Astrocyte (in vitro differentiated cells and primary cell): ENCODE results near the gene ARRB1. TPM values are rescaled to one million over a fixed set of nuclear protein-coding genes. Genes with fewer than 3 reads are reported as not detected.

ENCODE experiments used
- DNase-seq: peaks from one replicate; pipeline ENCODE4 v3.0.0-alpha.2; 2010; ENCODE audit warnings: low read depth
- FAIRE-seq: peaks from 2 replicates; lab custom pipeline; 2011; peaks lifted over from hg19 to GRCh38; lab: Jason Lieb, UNC
- H2AFZ ChIP-seq: 2 replicates; pipeline ENCODE4 v1.6.0; 2012; ENCODE audit warnings: low read depth, low read length, inconsistent platforms
- H3K27ac ChIP-seq: 2 replicates; pipeline ENCODE4 v1.5.1; 2011; ENCODE audit warnings: low read depth, low read length, inconsistent platforms
- H3K27me3 ChIP-seq: 2 replicates; pipeline ENCODE4 v1.6.0; 2011; ENCODE audit warnings: low read length, inconsistent platforms; ENCODE audit not compliant: insufficient read depth
- H3K36me3 ChIP-seq: 2 replicates; pipeline ENCODE4 v1.5.1; 2011; ENCODE audit warnings: low read length, inconsistent platforms; ENCODE audit not compliant: insufficient read depth
- H3K4me1 ChIP-seq: 2 replicates; pipeline ENCODE4 v1.5.1; 2011; ENCODE audit warnings: low read length, inconsistent platforms; ENCODE audit not compliant: insufficient read depth
- H3K4me2 ChIP-seq: 2 replicates; pipeline ENCODE4 v1.6.0; 2012; ENCODE audit warnings: low read length, inconsistent platforms
- H3K4me3 ChIP-seq: 2 replicates; pipeline ENCODE4 v1.5.1; 2011; ENCODE audit warnings: low read depth, mild to moderate bottlenecking, low read length, inconsistent platforms; ENCODE audit not compliant: insufficient read depth
- H3K79me2 ChIP-seq: 2 replicates; pipeline ENCODE4 v1.6.0; 2012; ENCODE audit warnings: mild to moderate bottlenecking, low read length, inconsistent platforms; ENCODE audit not compliant: insufficient read depth
- H3K9ac ChIP-seq: 2 replicates; pipeline ENCODE4 v1.6.0; 2012; ENCODE audit warnings: mild to moderate bottlenecking, low read length, inconsistent platforms
- H3K9me3 ChIP-seq: 2 replicates; pipeline ENCODE4 v1.5.1; 2012; ENCODE audit warnings: low read depth, mild to moderate bottlenecking, low read length, inconsistent platforms; ENCODE audit not compliant: insufficient read depth
- H4K20me1 ChIP-seq: 2 replicates; pipeline ENCODE4 v1.6.0; 2012; ENCODE audit warnings: low read length, inconsistent platforms; ENCODE audit not compliant: insufficient read depth
- H3K27ac Mint-ChIP-seq: one replicate; pipeline ENCODE4 v1.8.0; 2021; ENCODE audit warnings: mild to moderate bottlenecking, mixed read lengths; ENCODE audit not compliant: unreplicated experiment
- H3K27me3 Mint-ChIP-seq: one replicate; pipeline ENCODE4 v1.8.0; 2021; ENCODE audit warnings: low read depth, mixed read lengths; ENCODE audit not compliant: unreplicated experiment
- H3K36me3 Mint-ChIP-seq: one replicate; pipeline ENCODE4 v1.8.0; 2021; ENCODE audit warnings: low read depth, mixed read lengths; ENCODE audit not compliant: unreplicated experiment
- H3K4me1 Mint-ChIP-seq: one replicate; pipeline ENCODE4 v1.8.0; 2021; ENCODE audit warnings: low read depth, mixed read lengths; ENCODE audit not compliant: unreplicated experiment
- H3K4me3 Mint-ChIP-seq: one replicate; pipeline ENCODE4 v1.8.0; 2021; ENCODE audit warnings: mild to moderate bottlenecking, moderate library complexity, mixed read lengths; ENCODE audit not compliant: unreplicated experiment
- H3K9me3 Mint-ChIP-seq: one replicate; pipeline ENCODE4 v1.8.0; 2021; ENCODE audit warnings: mild to moderate bottlenecking, mixed read lengths; ENCODE audit not compliant: unreplicated experiment
- EZH2 ChIP-seq: IDR thresholded peaks from 2 replicates; pipeline ENCODE4 v1.6.1; 2012; ENCODE audit warnings: mild to moderate bottlenecking, low read length, inconsistent platforms; ENCODE audit not compliant: insufficient read depth
- total RNA-seq: library from RNA; stranded (reverse); gene quantifications from 2 replicates; pipeline ENCODE4 v1.2.1, GENCODE V29; 2021
- TF ChIP-seq, protein P1 (sequence below): IDR thresholded peaks from 2 replicates; pipeline ENCODE4 v1.5.1; 2011; ENCODE audit warnings: low read depth, mild to moderate bottlenecking, inconsistent platforms, low read length, moderate library complexity; ENCODE audit not compliant: insufficient read depth

Gene ARRB1
- total RNA-seq, 1 donor from 2014 or later: 28.5 TPM

DNA sequence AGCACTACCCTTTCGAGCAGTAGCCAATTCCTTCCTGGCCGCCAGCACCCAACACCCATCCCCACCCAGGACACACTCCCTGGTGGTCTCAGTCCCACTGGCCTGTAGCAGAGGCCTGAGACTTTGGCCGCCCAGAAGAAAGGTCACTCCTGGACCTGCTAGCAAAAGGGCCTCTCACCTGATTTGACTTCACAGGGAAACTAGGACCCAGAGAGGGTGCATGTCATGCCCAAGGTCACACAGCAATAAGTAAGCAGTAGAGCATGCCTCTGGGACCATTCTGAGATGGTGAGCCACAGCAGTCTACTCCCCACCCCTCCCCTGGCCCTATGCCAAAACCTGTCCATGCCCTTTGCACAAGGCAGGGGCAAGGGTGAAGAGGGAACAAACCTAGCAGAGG, 7.3 kb downstream of the ARRB1 start:
- H3K27ac Mint-ChIP-seq: no peak overlapping the region
- Histone ChIP-seq H3K27me3 (no peaks in the 10 kb centered on the region), H4K20me1 (peaks cover 12% of the 10 kb centered on the region), H3K79me2 (no peaks in the 10 kb centered on the region), H3K4me3 (no peak overlapping the region), H3K4me2 (no peak overlapping the region), H3K36me3 (no peaks in the 10 kb centered on the region), H3K9ac (no peak overlapping the region), H2AFZ (no peak overlapping the region), H3K9me3 (no peaks in the 10 kb centered on the region), H3K27ac (no peak overlapping the region), H3K4me1 (peaks cover 29% of the 10 kb centered on the region)
- DNase-seq: no peak
- no peak for FAIRE-seq
- H3K36me3 Mint-ChIP-seq: peaks cover 4% of the 10 kb centered on the region
- peaks cover 57% of the 10 kb centered on the region for H3K4me1 Mint-ChIP-seq
- H3K27me3 Mint-ChIP-seq: no peaks in the 10 kb centered on the region
- TF ChIP-seq, protein P1, sequence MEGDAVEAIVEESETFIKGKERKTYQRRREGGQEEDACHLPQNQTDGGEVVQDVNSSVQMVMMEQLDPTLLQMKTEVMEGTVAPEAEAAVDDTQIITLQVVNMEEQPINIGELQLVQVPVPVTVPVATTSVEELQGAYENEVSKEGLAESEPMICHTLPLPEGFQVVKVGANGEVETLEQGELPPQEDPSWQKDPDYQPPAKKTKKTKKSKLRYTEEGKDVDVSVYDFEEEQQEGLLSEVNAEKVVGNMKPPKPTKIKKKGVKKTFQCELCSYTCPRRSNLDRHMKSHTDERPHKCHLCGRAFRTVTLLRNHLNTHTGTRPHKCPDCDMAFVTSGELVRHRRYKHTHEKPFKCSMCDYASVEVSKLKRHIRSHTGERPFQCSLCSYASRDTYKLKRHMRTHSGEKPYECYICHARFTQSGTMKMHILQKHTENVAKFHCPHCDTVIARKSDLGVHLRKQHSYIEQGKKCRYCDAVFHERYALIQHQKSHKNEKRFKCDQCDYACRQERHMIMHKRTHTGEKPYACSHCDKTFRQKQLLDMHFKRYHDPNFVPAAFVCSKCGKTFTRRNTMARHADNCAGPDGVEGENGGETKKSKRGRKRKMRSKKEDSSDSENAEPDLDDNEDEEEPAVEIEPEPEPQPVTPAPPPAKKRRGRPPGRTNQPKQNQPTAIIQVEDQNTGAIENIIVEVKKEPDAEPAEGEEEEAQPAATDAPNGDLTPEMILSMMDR: no peak
- no peak for TF ChIP-seq EZH2
- H3K9me3 Mint-ChIP-seq: no peaks in the 10 kb centered on the region
- H3K4me3 Mint-ChIP-seq: no peak overlapping the region

DNA sequence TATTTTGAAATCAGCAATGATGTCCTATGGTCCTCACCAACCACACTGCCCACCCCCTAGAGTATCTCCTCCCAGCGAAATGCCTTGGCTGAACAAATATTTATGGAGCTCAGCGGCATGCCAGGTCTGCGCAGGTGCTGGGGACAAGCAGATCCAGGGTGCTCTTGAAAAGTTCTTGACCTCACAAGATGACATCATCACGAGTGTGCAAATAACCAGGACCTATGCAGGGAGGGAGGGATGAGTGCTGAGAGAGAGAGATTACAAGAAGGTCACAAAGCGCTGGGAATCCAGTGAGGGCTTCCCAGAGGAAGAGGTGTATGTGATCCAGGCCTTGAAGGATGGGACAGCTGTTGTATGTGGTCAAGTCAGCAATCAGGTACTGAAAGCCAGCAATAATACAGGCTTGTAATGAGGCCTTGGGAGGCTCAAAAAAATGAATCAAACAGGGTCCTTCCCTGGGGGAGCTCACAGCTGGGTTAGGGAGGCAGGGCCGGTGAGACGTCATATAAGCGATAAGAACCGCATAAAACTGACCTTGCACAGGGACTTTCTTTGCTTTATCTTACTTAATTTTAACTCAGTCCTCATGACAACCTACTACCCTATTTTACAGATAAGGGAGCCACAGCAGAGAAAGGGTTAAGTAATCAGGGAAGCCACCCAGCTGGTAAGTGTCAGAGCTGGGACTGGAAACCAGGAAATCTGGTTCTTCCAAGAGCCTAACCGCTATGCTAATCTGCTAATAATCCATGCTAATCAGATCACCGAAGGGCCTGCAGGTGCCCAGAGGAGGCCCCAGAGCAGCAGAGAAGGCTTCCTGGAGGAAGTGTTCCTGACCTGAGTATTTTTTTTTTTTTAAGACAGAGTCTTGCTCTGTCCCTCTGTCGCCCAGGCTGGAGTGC, 8.2 kb downstream of the ARRB1 start:
- H3K36me3 Mint-ChIP-seq: peaks cover 4% of the 10 kb centered on the region
- Histone ChIP-seq H3K27ac (no peak overlapping the region), H3K27me3 (no peaks in the 10 kb centered on the region), H3K36me3 (no peaks in the 10 kb centered on the region), H3K4me3 (no peak overlapping the region), H3K9ac (no peak overlapping the region), H2AFZ (no peak overlapping the region), H3K4me2 (no peak overlapping the region), H3K79me2 (no peaks in the 10 kb centered on the region), H4K20me1 (peaks cover 12% of the 10 kb centered on the region), H3K4me1 (peaks cover 29% of the 10 kb centered on the region), H3K9me3 (no peaks in the 10 kb centered on the region)
- DNase-seq (peak; percentile 30), FAIRE-seq (no peak)
- no peak overlapping the region for H3K4me3 Mint-ChIP-seq
- no peaks in the 10 kb centered on the region for H3K9me3 Mint-ChIP-seq
- TF ChIP-seq EZH2: no peak
- TF ChIP-seq, protein P1: no peak
- H3K4me1 Mint-ChIP-seq: peaks cover 59% of the 10 kb centered on the region
- H3K27me3 Mint-ChIP-seq: no peaks in the 10 kb centered on the region
- H3K27ac Mint-ChIP-seq: no peak overlapping the region
